Loucy (cell line): Measurements from ENCODE around the gene ADH5.
"Not testable (repeated sequence)": the region's sequence is repeated elsewhere in the genome, so short reads cannot be mapped to it uniquely, and the experiment has no call there.

Experiments
- H2AFZ ChIP-seq: fragments of 200-600 bp; sonication (generic); 2 replicates; pipeline ENCODE4 v1.6.0; 2016; ENCODE audit warnings: antibody characterized with exemption, mild to moderate bottlenecking, low read length, moderate library complexity
- H3F3A ChIP-seq: fragments of 200-600 bp; 2 replicates; pipeline ENCODE4 v1.6.0; 2016; ENCODE audit warnings: antibody characterized with exemption, low read depth, mild to moderate bottlenecking
- H3K27me3 ChIP-seq: fragments of 200-600 bp; sonication (generic); 2 replicates; pipeline ENCODE4 v1.6.1; 2014; ENCODE audit warnings: low read length, mild to moderate bottlenecking; ENCODE audit not compliant: insufficient read depth, poor library complexity, severe bottlenecking
- H3K36me3 ChIP-seq: fragments of 200-600 bp; sonication (generic); 2 replicates; pipeline ENCODE4 v1.6.1; 2016; ENCODE audit warnings: low read length; ENCODE audit not compliant: insufficient read depth
- H3K4me1 ChIP-seq: fragments of 200-600 bp; sonication (generic); 2 replicates; pipeline ENCODE4 v1.5.1; 2014; ENCODE audit warnings: low read length, mild to moderate bottlenecking; ENCODE audit not compliant: insufficient read depth, poor library complexity, severe bottlenecking
- H3K4me2 ChIP-seq: fragments of 200-600 bp; sonication (generic); 2 replicates; pipeline ENCODE4 v1.6.0; 2014; ENCODE audit warnings: antibody characterized with exemption, low read length, low read depth, mild to moderate bottlenecking; ENCODE audit not compliant: poor library complexity, severe bottlenecking
- H3K4me3 ChIP-seq: fragments of 200-600 bp; sonication (generic); 2 replicates; pipeline ENCODE4 v1.5.1; 2014; ENCODE audit warnings: low read length, mild to moderate bottlenecking, mixed read lengths; ENCODE audit not compliant: poor library complexity, severe bottlenecking
- H3K79me2 ChIP-seq: fragments of 200-600 bp; sonication (generic); 2 replicates; pipeline ENCODE4 v1.6.1; 2014; ENCODE audit warnings: low read length; ENCODE audit not compliant: insufficient read depth
- H3K9ac ChIP-seq: fragments of 200-600 bp; sonication (generic); 2 replicates; pipeline ENCODE4 v1.6.0; 2014; ENCODE audit warnings: mild to moderate bottlenecking, low read depth, low read length, moderate library complexity; ENCODE audit not compliant: poor library complexity, severe bottlenecking
- H3K9me2 ChIP-seq: fragments of 200-600 bp; sonication (generic); replicated peaks from 2 replicates; pipeline ENCODE4 v1.6.1; 2016; ENCODE audit warnings: low read depth, low read length, mixed read lengths
- H3K9me3 ChIP-seq: fragments of 200-600 bp; sonication (generic); 2 replicates; pipeline ENCODE4 v1.6.1; 2014; ENCODE audit warnings: mild to moderate bottlenecking, antibody characterized with exemption, low read length, low read depth; ENCODE audit not compliant: insufficient read depth
- H4K20me1 ChIP-seq: fragments of 200-600 bp; sonication (generic); 2 replicates; pipeline ENCODE4 v1.6.0; 2014; ENCODE audit warnings: antibody characterized with exemption, low read length, mild to moderate bottlenecking; ENCODE audit not compliant: insufficient read depth, poor library complexity, severe bottlenecking
- EZH2phosphoT487 ChIP-seq: fragments of 200-600 bp; IDR thresholded peaks from 2 replicates; pipeline ENCODE4 v1.6.1; 2018; ENCODE audit warnings: antibody characterized with exemption, mild to moderate bottlenecking, moderate library complexity, borderline replicate concordance
- TF ChIP-seq, protein P1 (sequence below): fragments of 200-600 bp; sonication (generic); conservative IDR thresholded peaks from 2 replicates; pipeline ENCODE4 v1.5.1; 2014; ENCODE audit warnings: mild to moderate bottlenecking, antibody characterized with exemption, low read length

Gene ADH5

GRCh38 chr4:99100876-99101275, 12.3 kb upstream of the ADH5 start:
- Histone ChIP-seq H3K36me3 (no peaks in the 10 kb centered on the region), H3K4me1 (peaks cover 17% of the 10 kb centered on the region), H3F3A (no peaks in the 10 kb centered on the region), H3K27me3 (no peaks in the 10 kb centered on the region), H3K79me2 (no peaks in the 10 kb centered on the region), H3K4me2 (no peak overlapping the region), H4K20me1 (no peaks in the 10 kb centered on the region), H3K9me3 (no peaks in the 10 kb centered on the region), H3K4me3 (no peak overlapping the region), H2AFZ (no peak overlapping the region), H3K9ac (no peak overlapping the region), H3K9me2 (no peaks in the 10 kb centered on the region)
- no peak for TF ChIP-seq EZH2phosphoT487
- TF ChIP-seq, protein P1, sequence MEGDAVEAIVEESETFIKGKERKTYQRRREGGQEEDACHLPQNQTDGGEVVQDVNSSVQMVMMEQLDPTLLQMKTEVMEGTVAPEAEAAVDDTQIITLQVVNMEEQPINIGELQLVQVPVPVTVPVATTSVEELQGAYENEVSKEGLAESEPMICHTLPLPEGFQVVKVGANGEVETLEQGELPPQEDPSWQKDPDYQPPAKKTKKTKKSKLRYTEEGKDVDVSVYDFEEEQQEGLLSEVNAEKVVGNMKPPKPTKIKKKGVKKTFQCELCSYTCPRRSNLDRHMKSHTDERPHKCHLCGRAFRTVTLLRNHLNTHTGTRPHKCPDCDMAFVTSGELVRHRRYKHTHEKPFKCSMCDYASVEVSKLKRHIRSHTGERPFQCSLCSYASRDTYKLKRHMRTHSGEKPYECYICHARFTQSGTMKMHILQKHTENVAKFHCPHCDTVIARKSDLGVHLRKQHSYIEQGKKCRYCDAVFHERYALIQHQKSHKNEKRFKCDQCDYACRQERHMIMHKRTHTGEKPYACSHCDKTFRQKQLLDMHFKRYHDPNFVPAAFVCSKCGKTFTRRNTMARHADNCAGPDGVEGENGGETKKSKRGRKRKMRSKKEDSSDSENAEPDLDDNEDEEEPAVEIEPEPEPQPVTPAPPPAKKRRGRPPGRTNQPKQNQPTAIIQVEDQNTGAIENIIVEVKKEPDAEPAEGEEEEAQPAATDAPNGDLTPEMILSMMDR = no peak

GRCh38 chr4:99099814-99100213, 11.2 kb upstream of the ADH5 start:
- H3F3A ChIP-seq, H3K27me3 ChIP-seq, H3K36me3 ChIP-seq, H4K20me1 ChIP-seq, H3K9me3 ChIP-seq, H3K4me3 ChIP-seq, H2AFZ ChIP-seq, H3K4me2 ChIP-seq, H3K9ac ChIP-seq, H3K79me2 ChIP-seq, H3K9me2 ChIP-seq: not testable (repeated sequence)
- H3K4me1 ChIP-seq = peaks cover 17% of the 10 kb centered on the region

- H3K9me2 ChIP-seq = no peaks in the 10 kb centered on the region
- TF ChIP-seq EZH2phosphoT487 = no peak
- TF ChIP-seq, protein P1 = no peak
- H3K9ac ChIP-seq = no peak overlapping the region
- H3F3A ChIP-seq = no peaks in the 10 kb centered on the region
- no peaks in the 10 kb centered on the region for H3K36me3 ChIP-seq
- H3K4me2 ChIP-seq = no peak overlapping the region
- no peaks in the 10 kb centered on the region for H3K79me2 ChIP-seq
- no peak overlapping the region for H2AFZ ChIP-seq
- H3K9me3 ChIP-seq = no peaks in the 10 kb centered on the region
- no peak overlapping the region for H3K4me3 ChIP-seq
- H4K20me1 ChIP-seq = no peaks in the 10 kb centered on the region
- no peaks in the 10 kb centered on the region for H3K27me3 ChIP-seq
- peaks cover 17% of the 10 kb centered on the region for H3K4me1 ChIP-seq
Observed at GRCh38 chr4:99099311-99099710, 10.7 kb upstream of the ADH5 start.

GRCh38 chr4:99091841-99092240, 3.3 kb upstream of the ADH5 start:
- peak overlapping the region; percentile 25; the same call in 1 of the 2 replicates for H2AFZ ChIP-seq

More at GRCh38 chr4:99091841-99092240, 3.3 kb upstream of the ADH5 start:
- H3K4me3 ChIP-seq = peak overlapping the region; percentile 99
- not testable (repeated sequence) for H3K9me3 ChIP-seq, H3K36me3 ChIP-seq, H3K27me3 ChIP-seq, H3K9me2 ChIP-seq, H3F3A ChIP-seq
- peak overlapping the region; percentile 61 for H3K9ac ChIP-seq
- peak overlapping the region; percentile 74 for H3K4me2 ChIP-seq
- peaks cover 11% of the 10 kb centered on the region for H4K20me1 ChIP-seq
- peaks cover 29% of the 10 kb centered on the region for H3K79me2 ChIP-seq
- peaks cover 37% of the 10 kb centered on the region for H3K4me1 ChIP-seq
